BLaER1 (cell line): ENCODE results near the gene ZNF598.
A peak's percentile ranks its signal among the peaks of the same experiment; 100 is the strongest.

Experiments
- H3K27ac ChIP-seq: shearing (Covaris generic); formaldehyde crosslinking; 2 replicates; pipeline ENCODE4 v1.8.1; 2022
- H3K27me3 ChIP-seq: shearing (Covaris generic); formaldehyde crosslinking; 2 replicates; pipeline ENCODE4 v1.8.1; 2022
- H3K36me3 ChIP-seq: shearing (Covaris generic); formaldehyde crosslinking; 2 replicates; pipeline ENCODE4 v1.8.1; 2022
- H3K4me1 ChIP-seq: shearing (Covaris generic); formaldehyde crosslinking; 2 replicates; pipeline ENCODE4 v1.8.1; 2022
- H3K4me2 ChIP-seq: shearing (Covaris generic); formaldehyde crosslinking; 2 replicates; pipeline ENCODE4 v1.8.1; 2022
- H3K4me3 ChIP-seq: shearing (Covaris generic); formaldehyde crosslinking; 2 replicates; pipeline ENCODE4 v1.8.1; 2022
- H3K9ac ChIP-seq: shearing (Covaris generic); formaldehyde crosslinking; 2 replicates; pipeline ENCODE4 v1.8.1; 2022
- H3K9me3 ChIP-seq: shearing (Covaris generic); formaldehyde crosslinking; 2 replicates; pipeline ENCODE4 v1.8.1; 2022
- H4K20me1 ChIP-seq: shearing (Covaris generic); formaldehyde crosslinking; 2 replicates; pipeline ENCODE4 v1.8.1; 2022
- Cebpa-rat ChIP-seq: shearing (Covaris generic); IDR thresholded peaks from 2 replicates; pipeline ENCODE4 v1.8.1; 2022

ZNF598 gene

GRCh38 chr16:1985466-1986150, 24.0 kb downstream of the ZNF598 start:
- peak overlapping the region; percentile 88 for H3K4me3 ChIP-seq
- H4K20me1 ChIP-seq = peaks cover 48% of the 10 kb centered on the region
- peaks cover 22% of the 10 kb centered on the region for H3K36me3 ChIP-seq
- no peak for TF ChIP-seq Cebpa-rat
- peak overlapping the region; percentile 96 for H3K4me2 ChIP-seq
- peaks cover 33% of the 10 kb centered on the region for H3K4me1 ChIP-seq
- no peak overlapping the region for H3K27ac ChIP-seq
- H3K27me3 ChIP-seq = peaks cover 65% of the 10 kb centered on the region
- no peaks in the 10 kb centered on the region for H3K9me3 ChIP-seq
- H3K9ac ChIP-seq = peak overlapping the region; percentile 92

GRCh38 chr16:1984347-1985225, 25.0 kb downstream of the ZNF598 start:
- no peaks in the 10 kb centered on the region for H3K9me3 ChIP-seq
- peaks cover 23% of the 10 kb centered on the region for H3K36me3 ChIP-seq
- H3K4me3 ChIP-seq = peak overlapping the region; percentile 88
- no peak for TF ChIP-seq Cebpa-rat
- peak overlapping the region; percentile 96 for H3K4me2 ChIP-seq
- peak overlapping the region; percentile 92 for H3K9ac ChIP-seq
- peaks cover 38% of the 10 kb centered on the region for H3K4me1 ChIP-seq
- H3K27ac ChIP-seq = peak overlapping the region; percentile 84
- peaks cover 65% of the 10 kb centered on the region for H3K27me3 ChIP-seq
- H4K20me1 ChIP-seq = peaks cover 57% of the 10 kb centered on the region

- no peak for TF ChIP-seq Cebpa-rat
- Histone ChIP-seq H3K27me3 (peaks cover 65% of the 10 kb centered on the region), H3K27ac (peak within 1 kb of the TSS; percentile 84), H3K9ac (peak within 1 kb of the TSS; percentile 92), H4K20me1 (peaks cover 58% of the 10 kb centered on the region), H3K4me3 (peak within 1 kb of the TSS; percentile 88), H3K4me1 (peaks cover 42% of the 10 kb centered on the region), H3K9me3 (no peaks in the 10 kb centered on the region), H3K36me3 (peaks cover 32% of the 10 kb centered on the region), H3K4me2 (peak within 1 kb of the TSS; percentile 96)
Observed at GRCh38 chr16:1983544-1984346, 25.9 kb downstream of the ZNF598 start, which contains the start of gene GFER. Gene GFER, plus strand, starts transcription at chr16:1984193. Its CDS starts 26 bp downstream, at chr16:1984219.

- no peak for TF ChIP-seq Cebpa-rat
- H3K36me3 ChIP-seq = peaks cover 38% of the 10 kb centered on the region
- peaks cover 42% of the 10 kb centered on the region for H3K4me1 ChIP-seq
- peak overlapping the region; percentile 96 for H3K4me2 ChIP-seq
- H4K20me1 ChIP-seq = peaks cover 62% of the 10 kb centered on the region
- peak overlapping the region; percentile 92 for H3K9ac ChIP-seq
- H3K9me3 ChIP-seq = no peaks in the 10 kb centered on the region
- H3K27me3 ChIP-seq = peaks cover 65% of the 10 kb centered on the region
- no peak overlapping the region for H3K27ac ChIP-seq
- H3K4me3 ChIP-seq = peak overlapping the region; percentile 88
Observed at GRCh38 chr16:1982991-1983543, 26.6 kb downstream of the ZNF598 start.

GRCh38 chr16:1982013-1982433, 27.6 kb downstream of the ZNF598 start:
- no peak overlapping the region for H3K4me3 ChIP-seq
- H3K27me3 ChIP-seq = peaks cover 68% of the 10 kb centered on the region
- H3K4me2 ChIP-seq = no peak overlapping the region
- no peak for TF ChIP-seq Cebpa-rat
- H3K9me3 ChIP-seq = no peaks in the 10 kb centered on the region
- no peak overlapping the region for H3K27ac ChIP-seq
- peaks cover 66% of the 10 kb centered on the region for H4K20me1 ChIP-seq
- H3K9ac ChIP-seq = no peak overlapping the region
- H3K4me1 ChIP-seq = peaks cover 42% of the 10 kb centered on the region
- H3K36me3 ChIP-seq = peaks cover 45% of the 10 kb centered on the region

GRCh38 chr16:1981398-1981836, 28.2 kb downstream of the ZNF598 start, which contains the start of gene NOXO1:
Gene NOXO1, minus strand, starts transcription at chr16:1981469. Its CDS starts 290 bp downstream, at chr16:1981179.
- Histone ChIP-seq H3K4me2 (no peak within 1 kb of the TSS; the same call in 1 of the 2 replicates), H3K27ac (no peak within 1 kb of the TSS), H3K9ac (no peak within 1 kb of the TSS), H3K36me3 (peaks cover 45% of the 10 kb centered on the region), H3K4me1 (peaks cover 42% of the 10 kb centered on the region), H4K20me1 (peaks cover 65% of the 10 kb centered on the region), H3K4me3 (no peak within 1 kb of the TSS), H3K9me3 (no peaks in the 10 kb centered on the region), H3K27me3 (peaks cover 68% of the 10 kb centered on the region)
- TF ChIP-seq Cebpa-rat = no peak

- Histone ChIP-seq H3K9me3 (no peaks in the 10 kb centered on the region), H3K36me3 (peaks cover 45% of the 10 kb centered on the region), H3K4me2 (no peak overlapping the region; the same call in 1 of the 2 replicates), H3K27me3 (peaks cover 68% of the 10 kb centered on the region), H3K27ac (no peak overlapping the region), H3K4me3 (no peak overlapping the region), H3K9ac (no peak overlapping the region), H4K20me1 (peaks cover 68% of the 10 kb centered on the region), H3K4me1 (peaks cover 37% of the 10 kb centered on the region)
- no peak for TF ChIP-seq Cebpa-rat
Observed at GRCh38 chr16:1980770-1981087, 28.9 kb downstream of the ZNF598 start.

- no peak for TF ChIP-seq Cebpa-rat
- H3K9me3 ChIP-seq = no peaks in the 10 kb centered on the region
- H3K27ac ChIP-seq = no peak overlapping the region
- peaks cover 68% of the 10 kb centered on the region for H3K27me3 ChIP-seq
- H3K4me1 ChIP-seq = peaks cover 32% of the 10 kb centered on the region
- H3K36me3 ChIP-seq = peaks cover 45% of the 10 kb centered on the region
- H3K9ac ChIP-seq = no peak overlapping the region
- no peak overlapping the region for H3K4me3 ChIP-seq
- H4K20me1 ChIP-seq = peaks cover 68% of the 10 kb centered on the region
- no peak overlapping the region; the same call in 1 of the 2 replicates for H3K4me2 ChIP-seq
Observed at GRCh38 chr16:1980030-1980769, 29.4 kb downstream of the ZNF598 start.
